Ovary (tissue), 9 donors: ENCODE measurements around the gene TNNC1. TPM values are rescaled to one million over a fixed set of nuclear protein-coding genes. Genes with fewer than 3 reads are reported as not detected.

Experiments
- DNase-seq, 5 donors: peaks; one replicate each; pipeline ENCODE4 v3.0.0-alpha.2; 2019 to 2020
- H3K27ac ChIP-seq, 2 donors: fragments of 200-600 bp; one replicate each; pipeline versions ENCODE4 v1.5.1 to v1.8.0; 2019 to 2022
- H3K27me3 ChIP-seq: fragments of 200-600 bp; one replicate; pipeline ENCODE4 v1.8.0; 2022
- H3K36me3 ChIP-seq: fragments of 200-600 bp; sonication (generic); one replicate; pipeline ENCODE4 v1.5.1; 2019
- H3K4me1 ChIP-seq: one replicate; pipeline ENCODE4 v1.8.1; 2013; ENCODE audit warnings: mild to moderate bottlenecking, moderate library complexity; ENCODE audit not compliant: insufficient read depth
- H3K4me3 ChIP-seq: fragments of 200-600 bp; sonication (generic); one replicate; pipeline ENCODE4 v1.5.1; 2017
- H3K9me3 ChIP-seq, 2 donors: fragments of 200-600 bp in 1 of 2; sonication (generic) in 1 of 2; one replicate each; pipeline versions ENCODE4 v1.5.1 to v1.8.1; 2013 to 2019; ENCODE audit warnings: mild to moderate bottlenecking in 1 of 2, moderate library complexity in 1 of 2
- CTCF ChIP-seq, 3 donors: fragments of 450-650 bp in 2 of 3; fragments of 200-600 bp in 1 of 3; IDR thresholded peaks; one replicate each; pipeline versions ENCODE4 v1.5.1 to v1.8.0; 2016 to 2022; ENCODE audit warnings: antibody characterized with exemption in 3 of 3, mild to moderate bottlenecking in 1 of 3
- EP300 ChIP-seq: sonication (generic); formaldehyde crosslinking; IDR thresholded peaks from one replicate; pipeline ENCODE4 v1.6.1; 2017; ENCODE audit warnings: antibody characterized with exemption
- POLR2A ChIP-seq: fragments of 450-650 bp; IDR thresholded peaks from one replicate; pipeline ENCODE4 v1.6.1; 2017; ENCODE audit warnings: antibody characterized with exemption, mild to moderate bottlenecking, moderate library complexity
- WGBS, 3 donors: extraction: QIAGEN DNeasy Blood & Tissue Kit in 1 of 3; methylation state at CpG; one replicate each; pipeline versions ENCODE4 v1.1.5 to v1.1.7; 2013 to 2017; 5-methylcytosine and 5-hydroxymethylcytosine counted together
- intact Hi-C, 4 donors: fragments of 100-400 bp; cut with DNase I; formaldehyde crosslinking; loops; one replicate each; pipeline versions ENCODE4 v1.11.0 to v1.15.1; 2022 to 2023
- polyA plus RNA-seq, 2 donors: library from polyadenylated mRNA; stranded (reverse); fragments of 200-250 nt in 1 of 2; fragments of 350-450 nt in 1 of 2; fragmentation: Illumina TruSeq in 1 of 2; extraction: RNeasy Lipid Tissue Mini Kit (QIAGEN cat#74804) in 1 of 2; gene quantifications; one replicate each; pipeline ENCODE4 v1.2.3, GENCODE V29; 2013 to 2014
- total RNA-seq, 7 donors: library from RNA; depleted of rRNA in 2 of 7; stranded (reverse); fragments of >200 nt in 2 of 7; fragmentation: NEBNext Ultra II Directional in 3 of 7; extraction: Animal tissue kit (Norgen Biotek cat#: 25700) in 3 of 7; gene quantifications; one replicate each; pipeline versions ENCODE4 v1.1.0 to v1.2.4, GENCODE V29; 2016 to 2023
- donor health status: DM: no; HTN: no; CAD: no; lungs with moderate emphysema.
- donor health status: DM: no; HTN: no; CAD: no.
- donor health status: Bipolar disorder and iron deficiency.
- donor health status: DM: yes; HTN: yes; CAD: no.
- donor health status: DM: no; HTN: no; CAD: no.
- donor health status: DM: yes; HTN: yes; CAD: no.

The TNNC1 gene
- total and polyA plus RNA-seq, 9 donors = 0.31 to 2.3 (median 1.0) TPM

- peak in 1 of 5 donors; percentile 17 for DNase-seq
- TF ChIP-seq EP300 (no peak), POLR2A (no peak), CTCF (IDR thresholded peaks at IDR 0.05) (no peak)
- Histone ChIP-seq H3K4me3 (no peak overlapping the region), H3K27me3 (no peaks in the 10 kb centered on the region), H3K9me3 (no peaks in the 10 kb centered on the region), H3K4me1 (peaks cover 4% of the 10 kb centered on the region), H3K36me3 (no peaks in the 10 kb centered on the region), H3K27ac (no peak overlapping the region)
- intact Hi-C loops = no loop called here
- WGBS, 3 donors = 89 to 90% (median 89%) methylated on average over 23 of the region's 23 CpGs
Observed at GRCh38 chr3:52441091-52441771, 12.6 kb downstream of the TNNC1 start.

DNA sequence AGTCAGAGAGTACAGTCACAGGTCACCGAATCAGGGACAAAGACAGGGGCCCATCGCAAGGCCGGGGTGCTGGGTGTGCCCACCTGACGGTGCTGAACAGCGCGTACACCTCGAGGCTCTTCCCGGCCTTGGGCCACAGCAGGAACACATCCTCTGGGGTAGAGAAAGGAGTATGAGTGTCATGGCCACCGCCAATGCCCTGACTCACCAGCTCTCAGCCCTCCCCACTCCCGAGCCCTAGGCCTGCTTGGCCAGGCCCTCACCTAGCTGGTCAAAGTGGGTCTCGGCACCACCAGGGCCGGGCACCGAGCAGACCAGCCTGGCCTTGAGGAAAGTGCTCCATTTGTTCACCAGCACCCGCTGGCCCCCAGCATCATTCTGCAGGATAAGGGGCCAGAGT, 13.2 kb downstream of the TNNC1 start:
- peak in 1 of 5 donors; percentile 12 for DNase-seq

DNA sequence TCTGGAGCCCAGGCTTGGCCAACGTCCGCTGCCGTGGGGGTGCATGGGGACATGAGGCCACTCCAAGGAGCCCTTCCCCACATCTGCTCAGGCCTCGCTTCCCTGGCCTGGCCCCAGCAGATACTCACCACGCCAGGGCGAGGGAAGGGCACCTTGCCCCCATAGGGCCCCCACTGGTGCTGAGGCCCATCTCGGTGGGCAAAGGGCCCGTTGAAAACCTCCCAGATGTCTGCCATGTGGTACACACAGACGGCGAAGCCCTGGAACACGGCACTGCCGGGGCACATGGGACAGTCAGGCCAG, 13.6 kb downstream of the TNNC1 start:
- no peaks in the 10 kb centered on the region for H3K36me3 ChIP-seq
- no peak overlapping the region for H3K4me3 ChIP-seq
- H3K4me1 ChIP-seq = peaks cover 4% of the 10 kb centered on the region
- no peak overlapping the region for H3K27ac ChIP-seq
- 87 to 97% (median 92%) methylated on average over 6 to 12 of the region's 12 CpGs for WGBS, 3 donors
- DNase-seq = peak in 1 of 5 donors; percentile 15
- no peaks in the 10 kb centered on the region for H3K9me3 ChIP-seq
- no peaks in the 10 kb centered on the region for H3K27me3 ChIP-seq
- TF ChIP-seq EP300 (no peak), CTCF (IDR thresholded peaks at IDR 0.05) (no peak), POLR2A (no peak)
- intact Hi-C loops = no loop called here

More for the DNA sequence above, 13.2 kb downstream of the TNNC1 start:
- no peak overlapping the region for H3K4me3 ChIP-seq
- intact Hi-C loops = no loop called here
- H3K4me1 ChIP-seq = peaks cover 4% of the 10 kb centered on the region
- no peaks in the 10 kb centered on the region for H3K9me3 ChIP-seq
- H3K27ac ChIP-seq = no peak overlapping the region
- 87 to 91% (median 88%) methylated on average over 14 of the region's 14 CpGs for WGBS, 3 donors
- TF ChIP-seq EP300 (no peak), POLR2A (no peak), CTCF (IDR thresholded peaks at IDR 0.05) (no peak)
- H3K27me3 ChIP-seq = no peaks in the 10 kb centered on the region
- H3K36me3 ChIP-seq = no peaks in the 10 kb centered on the region

- WGBS, 3 donors = 91 to 96% (median 92%) methylated on average over 16 of the region's 16 CpGs
- Histone ChIP-seq H3K9me3 (no peaks in the 10 kb centered on the region), H3K36me3 (no peaks in the 10 kb centered on the region), H3K27ac (no peak overlapping the region), H3K4me1 (peaks cover 4% of the 10 kb centered on the region), H3K4me3 (no peak overlapping the region), H3K27me3 (no peaks in the 10 kb centered on the region)
- peak in 1 of 5 donors; percentile 13 for DNase-seq
- intact Hi-C loops = loop anchor here in 1 of 4 donors (10.0 kb wide), 1 partner anchor 495 kb away; no protein-coding TSS in a partner anchor
- TF ChIP-seq CTCF (IDR thresholded peaks at IDR 0.05) (no peak), EP300 (no peak), POLR2A (no peak)
Observed at GRCh38 chr3:52439426-52440248, 14.2 kb downstream of the TNNC1 start.
